GM21576 (cell line): ENCODE results near the gene ZDHHC20.

Experiments
- ATAC-seq: cut with Tn5 transposase; IDR thresholded peaks from one replicate; pipeline ENCODE4 v1.9.1; 2021; ENCODE audit warnings: mild to moderate bottlenecking, moderate library complexity; ENCODE audit not compliant: unreplicated experiment

ZDHHC20 gene, protein sequence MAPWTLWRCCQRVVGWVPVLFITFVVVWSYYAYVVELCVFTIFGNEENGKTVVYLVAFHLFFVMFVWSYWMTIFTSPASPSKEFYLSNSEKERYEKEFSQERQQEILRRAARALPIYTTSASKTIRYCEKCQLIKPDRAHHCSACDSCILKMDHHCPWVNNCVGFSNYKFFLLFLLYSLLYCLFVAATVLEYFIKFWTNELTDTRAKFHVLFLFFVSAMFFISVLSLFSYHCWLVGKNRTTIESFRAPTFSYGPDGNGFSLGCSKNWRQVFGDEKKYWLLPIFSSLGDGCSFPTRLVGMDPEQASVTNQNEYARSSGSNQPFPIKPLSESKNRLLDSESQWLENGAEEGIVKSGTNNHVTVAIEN

DNA sequence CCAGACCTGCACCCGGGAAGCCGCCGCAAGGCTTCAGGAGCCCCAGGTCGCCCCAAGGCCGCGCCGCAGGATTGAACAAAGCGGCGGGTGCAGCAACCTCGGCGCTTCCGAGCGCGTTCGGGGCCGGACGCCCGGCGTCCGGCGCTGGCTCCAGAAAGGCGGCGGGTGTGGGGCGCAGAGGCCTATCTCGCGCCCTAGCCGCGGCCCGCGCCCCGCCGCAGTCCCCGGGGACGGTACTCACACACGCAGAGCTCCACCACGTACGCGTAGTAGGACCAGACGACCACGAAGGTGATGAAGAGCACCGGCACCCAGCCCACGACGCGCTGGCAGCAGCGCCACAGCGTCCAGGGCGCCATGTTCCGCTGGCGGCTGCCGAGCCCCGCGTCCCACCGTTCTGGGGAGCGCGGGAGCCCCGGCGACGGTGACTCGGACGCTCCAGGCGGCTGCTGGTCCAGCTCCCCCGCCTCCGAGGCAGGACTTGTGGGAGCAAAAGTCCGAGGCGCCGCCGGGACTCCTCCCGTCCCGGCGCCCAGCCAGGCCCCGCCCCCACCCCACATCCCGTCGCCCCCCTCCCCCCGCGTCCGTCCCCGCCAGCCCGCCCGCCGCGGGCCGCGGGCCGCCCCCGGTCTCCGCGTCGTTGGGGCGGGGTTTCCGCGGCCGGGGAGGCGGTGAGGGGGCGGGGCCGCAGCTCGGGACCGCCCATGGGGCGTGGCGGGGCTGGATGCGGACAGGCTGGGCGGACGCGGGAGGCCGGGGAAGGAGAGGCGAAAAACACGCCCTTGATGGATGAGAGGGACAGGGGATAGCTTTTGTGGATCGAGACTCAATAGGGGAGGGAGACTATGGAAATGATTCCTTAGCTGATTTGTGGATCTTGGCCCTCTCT, at the start of gene ZDHHC20:
ZDHHC20 (minus strand) TSS at position 491 of the 889 bp plus-strand sequence; CDS start at position 359, 132 bp downstream.
- peak; percentile 83 for ATAC-seq

DNA sequence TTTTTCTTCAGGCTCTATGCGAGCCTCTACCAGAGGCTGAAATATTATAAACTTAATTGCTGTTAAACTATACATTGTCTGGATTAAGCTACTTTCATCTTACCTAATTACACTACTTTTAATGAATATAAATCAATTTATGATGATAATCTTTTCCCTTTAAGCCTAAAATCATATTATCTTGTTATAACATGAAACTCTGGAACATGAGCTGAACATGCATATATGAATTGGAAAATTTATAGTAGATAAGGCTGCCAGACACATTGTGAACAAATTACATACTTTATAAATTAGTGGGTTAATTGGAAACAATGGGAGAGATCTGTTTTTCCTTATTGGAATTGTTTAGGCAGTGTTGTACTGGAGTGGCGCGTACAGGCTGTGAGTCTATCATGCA, 45.3 kb upstream of the ZDHHC20 start:
- ATAC-seq = no peak

DNA sequence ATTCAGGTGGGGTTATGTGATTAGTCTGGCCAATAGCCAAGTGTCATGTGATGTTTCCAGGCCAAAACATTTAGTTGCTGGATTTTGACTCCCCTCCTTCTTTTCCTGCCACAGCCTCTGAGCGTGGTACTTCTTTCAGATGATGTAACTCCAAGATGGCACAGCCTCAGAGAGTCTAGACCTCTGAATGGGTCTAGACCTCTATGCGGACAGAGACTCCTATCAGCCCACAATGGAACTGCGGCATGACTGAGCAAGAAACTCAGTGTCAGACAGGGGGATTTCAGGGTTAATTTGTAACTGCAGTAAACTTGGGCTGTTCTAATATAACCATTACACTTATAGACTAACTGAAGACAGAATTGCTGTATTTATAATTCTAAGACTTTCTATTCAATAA, 42.6 kb upstream of the ZDHHC20 start:
- ATAC-seq = no peak

DNA sequence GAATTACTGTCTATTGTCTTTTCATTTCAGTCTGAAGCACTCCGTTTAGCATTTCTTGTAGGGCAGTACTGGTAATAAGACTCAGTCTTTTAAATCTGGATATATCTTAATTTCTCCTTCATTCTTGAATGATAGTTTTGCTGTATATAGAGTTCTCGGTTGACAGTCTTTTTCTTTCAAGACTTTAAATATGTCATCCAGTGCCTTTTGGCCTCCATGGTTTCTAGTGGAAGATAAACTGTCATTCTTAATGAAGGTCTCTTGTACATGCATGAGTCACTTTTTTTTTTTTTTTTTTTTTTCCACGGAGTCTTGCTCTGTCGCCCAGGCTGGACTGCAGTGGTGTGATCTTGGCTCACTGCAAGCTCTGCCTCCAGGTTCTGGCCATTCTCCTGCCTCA, 27.2 kb upstream of the ZDHHC20 start:
- no peak for ATAC-seq

DNA sequence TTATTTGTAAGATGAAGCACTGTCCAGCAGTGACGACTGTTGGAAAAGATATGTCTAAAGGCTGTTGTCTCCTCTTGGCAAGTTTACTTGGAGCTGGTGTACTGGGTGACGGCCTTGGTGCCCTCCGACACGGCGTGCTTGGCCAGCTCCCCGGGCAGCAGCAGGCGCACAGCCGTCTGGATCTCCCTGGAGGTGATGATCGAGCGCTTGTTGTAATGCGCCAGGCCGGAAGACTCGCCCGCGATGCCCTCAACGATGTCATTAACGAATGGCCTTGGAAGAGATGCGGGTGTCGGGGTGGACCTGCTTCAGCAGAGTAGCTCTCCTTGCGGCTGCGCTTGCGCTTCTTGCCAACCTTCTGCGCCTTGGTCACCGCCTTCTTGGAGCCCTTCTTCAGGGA, 24.6 kb upstream of the ZDHHC20 start:
- no peak for ATAC-seq

DNA sequence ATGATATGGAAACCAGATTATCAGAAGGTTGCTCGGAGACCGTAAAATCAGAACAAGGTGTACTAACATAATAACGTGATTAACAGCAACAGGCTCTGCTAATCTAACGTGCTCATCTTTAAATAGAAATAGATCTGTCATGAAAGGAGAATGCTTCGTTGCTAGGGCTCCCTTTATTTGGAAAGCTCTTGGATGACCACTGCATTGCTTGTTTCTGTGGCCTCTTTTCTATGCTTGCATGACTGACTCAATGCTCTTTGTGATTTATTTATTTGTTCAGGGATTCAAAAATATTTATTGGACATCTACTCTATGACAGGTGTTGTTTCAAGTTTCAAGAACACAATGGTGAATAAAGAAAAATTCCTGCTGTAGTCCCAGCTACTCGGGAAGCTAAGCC, 22.3 kb upstream of the ZDHHC20 start:
- no peak for ATAC-seq

DNA sequence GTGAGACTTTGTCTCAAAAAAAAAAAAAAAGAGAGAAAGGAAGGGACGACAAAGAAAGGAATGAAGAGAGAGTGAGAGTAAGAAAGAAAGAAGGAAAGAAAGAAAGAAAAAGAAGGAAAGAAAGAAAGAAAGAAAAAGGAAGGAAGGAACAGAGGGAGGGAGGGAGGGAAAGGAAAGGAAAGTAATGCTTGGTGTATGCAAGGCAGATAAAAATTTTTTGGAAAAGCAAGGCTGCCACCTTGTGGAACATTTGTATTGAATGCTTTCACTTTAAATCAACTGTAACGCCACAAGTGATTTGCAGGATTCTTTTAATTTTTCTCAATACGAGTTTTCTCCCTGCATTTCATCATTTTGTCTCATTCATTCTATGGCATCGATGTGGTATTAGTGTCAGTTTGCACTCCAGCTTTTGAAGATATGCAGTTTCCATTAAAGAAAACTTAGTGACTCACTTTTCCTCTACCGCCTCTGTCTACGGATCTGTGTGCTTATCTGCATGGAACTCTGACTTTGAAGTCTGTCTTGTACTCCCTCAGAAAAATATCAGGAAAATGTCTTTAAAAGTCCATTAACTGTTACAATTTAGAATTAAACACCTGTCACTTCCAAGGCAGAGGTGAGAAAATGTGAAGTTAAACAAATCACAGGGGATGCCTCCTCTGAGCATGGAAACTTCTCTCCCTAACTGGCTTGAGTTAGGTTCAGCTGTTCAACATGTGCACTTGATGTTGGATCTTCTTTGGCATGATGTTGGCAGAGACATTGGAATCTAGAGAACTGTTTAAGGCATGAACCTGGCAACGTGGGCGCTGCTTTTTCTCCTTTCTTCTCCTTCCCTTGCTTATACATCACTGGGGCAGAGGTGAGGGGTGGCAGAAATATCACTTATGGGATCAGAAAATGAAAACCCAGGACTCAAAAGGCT, 20.0 kb upstream of the ZDHHC20 start:
- ATAC-seq = no peak

DNA sequence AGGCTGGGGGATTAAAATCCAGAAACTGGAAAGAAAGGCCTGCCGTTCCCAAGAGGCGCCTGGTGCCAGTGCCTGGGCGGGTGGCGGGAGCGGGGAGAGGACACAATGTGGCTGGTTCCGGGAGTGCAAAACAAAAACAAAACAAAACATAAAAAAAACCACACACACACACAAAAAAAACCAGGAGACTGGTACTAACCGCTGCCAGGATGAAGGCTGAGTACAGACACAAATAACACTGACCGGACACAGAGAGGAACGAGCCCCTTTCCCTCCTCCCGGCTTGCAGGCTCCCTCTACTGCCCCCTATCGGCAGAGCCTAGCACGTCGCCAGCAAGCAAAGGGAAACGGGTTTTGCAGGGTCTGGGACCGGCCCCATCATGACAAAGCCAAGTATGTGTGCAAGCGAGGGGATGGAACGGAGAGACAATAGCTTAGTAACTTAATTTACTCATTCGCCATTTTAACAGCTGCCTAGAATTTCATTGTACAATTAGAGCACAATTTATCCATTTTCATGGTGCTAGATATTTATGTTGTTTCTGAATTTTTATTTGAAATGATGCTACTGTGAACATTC, 17.9 kb upstream of the ZDHHC20 start:
- peak; percentile 76 for ATAC-seq

DNA sequence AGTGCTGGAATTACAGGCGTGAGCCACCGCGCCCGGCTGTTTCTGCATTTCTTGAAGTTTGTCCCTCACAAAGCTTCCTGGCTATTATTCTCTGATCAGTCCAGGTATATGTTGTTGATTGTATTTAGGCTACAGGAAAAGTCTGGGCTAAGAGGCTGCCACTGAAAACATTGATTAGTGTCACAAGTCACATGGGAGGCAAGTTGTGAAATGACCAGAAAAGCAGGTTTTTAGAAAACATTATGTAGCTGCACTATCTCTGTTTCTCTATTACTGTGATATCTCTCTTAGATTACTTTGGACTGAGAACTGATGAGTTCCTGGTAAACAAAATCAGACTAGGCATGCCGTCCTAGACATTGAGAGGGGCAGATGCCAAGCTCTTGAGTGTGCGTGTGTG, 16.0 kb upstream of the ZDHHC20 start:
- ATAC-seq = no peak

DNA sequence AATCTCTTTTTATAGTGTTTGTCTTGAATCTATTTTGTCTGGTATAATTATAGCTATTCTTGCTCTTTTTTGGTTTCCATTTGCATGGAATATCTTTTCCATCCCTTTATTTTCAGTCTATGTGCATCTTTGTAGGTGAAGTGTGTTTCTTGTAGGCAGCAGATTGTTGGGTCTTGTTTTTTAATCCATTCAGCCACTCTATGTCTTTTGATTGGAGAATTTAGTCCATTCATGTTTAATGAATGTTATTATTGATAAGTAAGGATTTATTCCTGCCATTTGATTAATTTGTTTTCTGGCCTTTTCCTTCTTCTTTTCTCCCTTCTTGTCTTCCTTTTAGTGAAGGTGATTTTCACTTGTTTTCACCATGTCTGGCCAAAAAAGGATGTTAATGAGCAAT, 11.7 kb upstream of the ZDHHC20 start:
- ATAC-seq = no peak

DNA sequence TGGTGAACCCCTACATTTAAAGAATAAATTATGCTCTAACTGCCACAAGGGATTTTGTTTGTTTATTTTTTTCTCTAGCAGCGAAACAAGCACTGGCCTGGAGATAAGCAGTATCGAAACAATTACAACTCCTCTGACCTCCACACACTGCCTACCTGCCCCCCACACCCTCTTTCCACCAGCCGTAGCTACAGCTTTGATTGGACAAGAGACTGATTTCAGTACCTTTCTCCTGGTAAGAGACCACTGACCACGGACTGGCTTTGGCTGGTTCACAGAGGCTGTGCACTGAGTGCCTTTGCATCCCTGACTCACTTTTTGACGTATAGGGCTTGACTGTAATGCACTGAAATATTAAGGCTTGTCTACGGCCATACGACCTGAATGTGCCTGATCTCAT, 7.4 kb upstream of the ZDHHC20 start:
- ATAC-seq = no peak

DNA sequence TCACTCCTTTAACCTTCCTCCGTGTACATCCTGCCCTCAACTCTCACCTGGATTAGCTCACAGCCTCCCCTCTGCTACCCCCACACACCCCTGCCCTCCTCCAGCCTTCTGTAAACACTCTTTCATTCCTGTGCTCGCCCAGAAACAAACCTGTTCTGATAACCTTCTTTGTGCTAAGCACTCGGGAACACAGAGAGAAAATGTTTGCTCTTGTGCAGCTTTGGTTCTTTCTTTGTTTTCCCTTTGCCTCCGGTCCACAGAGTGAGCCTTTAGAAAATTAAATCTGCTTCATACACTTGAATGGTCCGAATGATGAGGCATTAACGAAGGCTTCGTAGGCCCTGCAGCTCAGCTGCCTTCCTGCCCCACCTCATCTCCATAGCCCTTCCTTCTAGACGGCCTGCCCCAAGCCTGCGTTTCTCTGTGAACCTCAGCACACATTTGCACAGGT, 6.6 kb upstream of the ZDHHC20 start:
- ATAC-seq = no peak

DNA sequence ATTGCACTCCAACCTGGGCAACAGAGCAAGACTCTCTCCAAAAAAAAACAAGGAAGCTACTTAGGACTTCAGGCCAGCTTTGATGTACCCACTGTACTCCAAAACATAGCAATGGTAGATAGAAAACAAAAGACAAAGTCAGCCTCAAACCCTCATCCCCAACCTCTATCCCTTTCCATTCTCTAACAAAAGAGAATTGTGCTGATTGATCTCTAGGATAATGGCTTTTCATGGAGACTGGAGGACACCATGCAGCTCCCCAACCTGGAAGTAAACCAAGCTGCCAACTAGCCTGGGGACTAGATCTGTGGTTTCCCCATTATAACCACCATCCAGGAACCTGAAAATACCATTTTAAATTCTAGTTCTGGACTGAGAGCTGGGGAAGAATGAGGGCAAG, 4.3 kb upstream of the ZDHHC20 start:
- ATAC-seq = no peak

DNA sequence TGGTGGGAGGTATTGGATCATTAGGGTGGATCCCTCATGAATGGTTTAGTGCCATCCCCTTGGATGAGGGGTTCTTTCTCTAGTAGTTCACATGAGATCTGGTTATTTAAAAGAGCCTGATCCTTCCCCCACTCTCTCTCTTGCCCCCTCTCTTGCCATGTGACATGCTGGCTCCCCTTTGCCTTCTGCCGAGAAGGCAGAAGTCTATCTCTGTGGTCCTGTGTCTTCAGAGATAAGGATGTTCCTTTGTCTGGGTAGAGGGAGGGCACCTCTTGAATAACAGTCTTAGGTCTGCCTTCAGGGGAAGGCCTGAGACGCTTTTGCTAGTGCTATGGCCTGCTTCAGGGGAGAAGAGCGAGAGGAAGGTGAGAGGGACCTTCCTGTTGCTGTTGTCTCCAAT, 2.0 kb upstream of the ZDHHC20 start:
- no peak for ATAC-seq

DNA sequence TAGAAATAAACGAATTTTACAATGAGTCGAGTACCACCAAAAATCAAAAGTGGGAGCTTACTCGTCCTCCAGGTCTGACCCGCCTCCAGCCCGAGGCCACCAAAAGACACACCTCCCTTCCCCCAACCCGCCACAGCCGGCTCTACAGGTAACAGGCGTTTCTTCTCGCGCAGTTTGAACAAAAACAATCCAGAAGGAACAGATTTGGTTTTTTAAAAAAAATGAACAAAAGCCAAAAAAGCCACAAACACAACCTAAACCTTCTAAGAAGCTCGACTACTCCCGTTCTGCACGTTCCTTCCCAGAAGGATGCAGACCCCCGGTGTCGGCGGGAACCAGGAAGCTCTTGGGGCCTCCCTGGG, 671 bp downstream of the ZDHHC20 start:
- ATAC-seq = peak; percentile 42

DNA sequence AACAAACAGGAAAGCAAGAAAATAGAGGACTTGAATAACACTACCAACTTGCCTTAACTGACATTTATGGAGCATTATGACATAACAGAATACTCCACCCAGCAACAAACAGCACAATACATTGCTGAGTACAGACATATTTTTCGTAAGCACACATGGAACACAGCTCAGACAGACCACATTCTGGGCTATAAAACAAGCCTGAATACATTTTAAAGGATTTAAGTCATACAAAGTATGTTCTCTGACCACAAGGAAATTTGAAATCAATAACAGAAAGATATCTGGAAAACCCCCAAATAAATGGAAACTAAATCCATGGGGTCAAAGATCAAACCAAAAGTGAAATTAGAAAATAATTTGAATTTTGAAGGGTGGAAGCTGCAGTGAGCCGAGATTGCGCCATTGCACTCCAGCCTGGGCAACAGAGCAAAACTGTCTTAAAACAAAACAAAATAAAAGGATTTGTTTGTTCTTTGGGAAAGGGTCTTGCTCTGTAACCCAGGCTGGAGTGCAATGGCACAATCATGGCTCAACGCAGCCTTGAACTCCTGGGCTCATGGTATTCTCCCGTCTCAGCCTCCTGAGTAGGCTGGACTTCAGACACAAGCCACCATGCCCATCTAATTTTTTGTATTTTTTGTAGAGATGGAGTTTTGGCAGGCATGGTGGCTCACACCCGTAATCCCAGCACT, 5.6 kb downstream of the ZDHHC20 start:
- no peak for ATAC-seq

DNA sequence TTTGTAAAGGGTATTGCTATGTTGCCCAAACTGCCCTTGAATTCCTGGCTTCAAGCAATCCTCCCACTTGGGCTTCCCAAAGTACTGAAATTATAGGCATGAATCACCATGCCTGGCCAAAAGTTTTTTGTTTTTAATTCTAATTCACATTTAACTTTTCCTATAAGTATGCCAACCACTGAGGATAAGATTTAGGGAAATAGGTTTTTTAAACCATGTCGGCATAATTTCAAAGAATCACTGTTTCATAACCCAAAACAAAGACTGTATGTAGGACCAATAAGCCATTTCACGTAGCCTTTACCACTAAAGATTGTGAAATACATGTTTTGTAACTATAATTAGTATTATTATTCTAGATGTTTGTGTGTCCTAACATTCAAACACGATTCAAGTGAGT, 8.2 kb downstream of the ZDHHC20 start:
- no peak for ATAC-seq

DNA sequence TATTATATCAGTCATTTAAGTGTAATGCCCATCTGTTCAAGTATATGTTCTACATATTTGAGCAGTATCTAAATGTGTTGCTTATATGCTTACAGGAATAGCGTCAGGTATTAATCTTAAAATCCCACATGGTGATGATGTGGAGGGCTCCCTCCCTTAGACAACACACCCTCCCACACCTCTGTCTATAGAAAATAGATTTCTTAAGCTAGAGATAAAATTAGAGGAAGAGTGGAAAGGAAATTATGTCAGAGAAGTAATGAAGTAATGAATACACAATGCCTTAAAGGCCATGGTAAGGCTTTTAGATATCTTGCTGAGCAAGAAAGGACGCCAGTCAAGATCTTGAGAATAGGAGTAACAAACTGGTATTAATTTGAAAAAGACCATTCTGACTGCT, 12.4 kb downstream of the ZDHHC20 start:
- no peak for ATAC-seq

DNA sequence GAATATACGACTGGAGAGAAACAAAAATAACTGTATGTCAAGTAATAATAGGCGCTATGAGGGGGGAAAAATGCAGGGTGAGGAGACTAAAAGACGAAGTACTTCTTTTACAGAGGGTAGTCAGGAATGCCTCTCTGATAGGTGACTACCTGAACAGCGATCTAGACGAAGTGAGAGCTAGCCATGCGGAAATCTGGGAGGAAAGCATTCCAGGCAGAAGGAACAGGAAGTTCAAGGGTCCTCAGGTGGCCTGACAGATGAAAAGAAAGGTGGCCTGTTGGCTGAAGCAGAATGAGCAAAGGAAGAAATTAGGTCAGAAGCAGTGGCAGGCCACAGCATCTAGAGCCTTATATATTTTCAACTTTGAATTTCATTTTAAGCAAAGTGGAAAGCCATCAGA, 13.3 kb downstream of the ZDHHC20 start:
- no peak for ATAC-seq

DNA sequence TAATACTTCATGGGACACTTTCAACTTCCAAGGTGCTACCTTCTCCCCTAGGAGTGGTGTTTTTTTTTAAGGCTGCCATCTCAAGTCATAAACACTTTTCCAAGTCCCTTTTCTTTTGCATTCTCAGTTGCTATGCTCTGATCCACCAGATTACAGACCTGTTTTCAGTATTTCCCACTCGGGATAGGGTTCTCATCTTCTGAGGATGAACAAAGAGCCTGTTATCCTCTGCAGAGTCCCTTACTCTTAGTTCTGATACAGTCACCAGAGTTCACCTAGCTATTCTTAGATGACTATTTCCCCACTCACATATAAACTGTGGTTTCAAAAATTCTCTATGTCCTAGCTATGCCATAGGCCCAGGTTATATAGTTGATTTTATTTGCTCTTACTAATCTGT, 15.9 kb downstream of the ZDHHC20 start:
- ATAC-seq = no peak
